Right hindlimb (tissue), 1 donor: ENCODE measurements around the gene SLC5A3.

ENCODE experiments used
- DNase-seq: peaks from one replicate; pipeline ENCODE4 v3.0.0-alpha.2; 2018

The SLC5A3 gene

DNA sequence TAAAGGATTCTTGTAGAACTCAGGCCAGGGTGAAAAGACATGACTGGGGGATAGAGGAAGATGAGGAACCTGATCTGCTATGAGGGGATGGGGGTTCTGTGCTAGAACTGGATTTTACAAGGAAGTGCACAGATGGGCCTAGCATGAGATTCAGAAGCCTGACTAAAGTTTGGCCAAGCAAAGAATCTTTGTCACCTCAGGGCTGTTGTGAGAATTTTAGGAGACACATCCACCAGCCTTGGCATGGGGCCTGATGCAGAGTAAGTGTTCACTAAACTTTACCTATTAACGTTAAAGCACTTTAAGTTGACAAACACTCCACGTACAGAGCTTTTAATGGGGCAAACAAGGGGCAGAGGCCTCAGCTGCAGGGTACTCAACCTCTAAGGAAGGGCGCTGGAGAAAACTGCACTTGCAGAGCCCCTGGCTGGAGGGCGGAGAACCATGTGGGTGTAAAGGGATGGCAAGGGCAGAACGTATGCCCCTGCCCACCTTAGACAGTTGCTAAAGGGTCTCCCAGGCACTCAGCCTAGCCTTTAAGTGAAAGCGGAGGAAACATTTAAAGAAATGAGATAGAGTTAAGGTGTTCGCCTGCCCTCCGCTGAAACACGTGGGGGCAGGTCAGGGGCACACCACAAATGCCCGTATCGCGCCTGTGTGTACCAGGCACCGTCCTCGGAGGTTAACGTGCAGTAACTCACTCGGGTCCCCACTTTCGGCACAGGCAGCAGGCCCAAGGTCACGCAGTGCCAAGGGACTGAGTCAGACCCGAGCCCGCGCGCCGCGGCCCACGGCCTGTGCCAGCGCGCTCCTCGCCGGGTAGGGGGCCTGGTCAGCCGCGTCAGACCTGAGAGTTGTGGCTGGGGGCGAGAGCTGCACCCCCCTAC is 990 bp upstream of the SLC5A3 start:
- no peak for DNase-seq

DNA sequence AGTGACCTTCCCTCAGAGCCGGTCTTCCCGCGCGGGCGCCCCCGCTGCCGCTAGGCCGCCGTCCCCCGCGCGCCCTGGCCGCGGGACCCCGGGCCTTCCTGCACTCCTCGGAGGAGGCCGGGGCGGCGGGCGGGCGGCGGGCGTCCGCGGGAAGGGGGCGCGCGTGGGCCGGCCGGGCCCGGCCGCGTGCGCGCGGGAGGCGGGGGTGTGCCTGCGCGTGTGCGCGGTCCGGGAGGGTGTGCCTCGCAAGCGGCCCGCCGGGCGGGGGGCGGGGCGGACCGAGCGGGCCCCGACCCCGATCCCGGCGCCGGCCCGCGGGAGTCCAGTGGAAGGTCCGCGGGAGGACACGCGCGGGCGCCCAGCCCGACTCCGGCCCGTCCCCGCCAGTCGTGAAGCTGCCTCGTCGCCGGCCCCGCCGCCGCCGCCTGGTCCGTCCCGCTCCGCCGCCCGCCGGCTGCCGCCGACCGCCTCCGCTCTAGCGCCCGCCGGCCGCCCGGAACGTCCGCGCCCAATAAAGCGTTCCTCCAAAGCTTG is 438 bp downstream of the SLC5A3 start:
- DNase-seq = no peak

DNA sequence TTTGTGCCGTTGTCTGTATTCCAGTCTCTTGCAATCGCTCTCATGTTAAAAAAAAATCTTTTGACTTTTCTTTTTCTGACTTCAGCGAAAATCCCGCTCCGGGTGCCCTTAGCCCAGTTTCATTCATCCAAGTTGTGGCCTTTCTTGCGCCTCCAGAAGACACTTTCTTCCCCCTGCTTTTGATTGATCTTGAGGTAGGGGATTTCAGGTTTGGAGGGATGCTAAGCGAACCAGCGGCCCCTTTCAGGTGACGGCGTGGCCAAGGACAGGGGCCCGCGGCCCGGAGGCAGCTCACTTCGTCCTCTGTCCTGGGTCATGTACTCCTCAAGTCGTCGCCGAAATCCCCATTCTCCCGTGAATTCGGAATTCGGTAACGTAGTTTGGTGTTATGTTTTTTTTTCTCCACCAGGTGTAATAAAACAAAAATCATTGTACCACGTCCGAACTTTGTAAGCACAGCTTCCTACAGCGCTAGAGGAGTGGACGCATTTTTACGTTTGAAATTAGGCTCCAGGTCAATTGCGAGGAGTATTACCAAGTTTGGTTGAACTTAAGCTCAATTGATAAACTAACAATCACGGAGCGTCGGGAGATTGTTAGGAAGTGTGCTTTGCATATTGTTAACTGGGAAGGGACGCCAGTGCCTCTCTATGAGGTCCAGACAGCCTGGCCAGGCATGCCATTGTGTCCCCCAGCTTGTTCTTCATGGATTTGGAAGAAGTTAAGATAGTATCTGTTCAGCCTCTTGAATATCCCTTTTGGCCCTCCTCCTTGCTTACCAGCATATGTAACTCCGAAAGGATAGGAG is 1.1 kb downstream of the SLC5A3 start:
- DNase-seq = no peak

DNA sequence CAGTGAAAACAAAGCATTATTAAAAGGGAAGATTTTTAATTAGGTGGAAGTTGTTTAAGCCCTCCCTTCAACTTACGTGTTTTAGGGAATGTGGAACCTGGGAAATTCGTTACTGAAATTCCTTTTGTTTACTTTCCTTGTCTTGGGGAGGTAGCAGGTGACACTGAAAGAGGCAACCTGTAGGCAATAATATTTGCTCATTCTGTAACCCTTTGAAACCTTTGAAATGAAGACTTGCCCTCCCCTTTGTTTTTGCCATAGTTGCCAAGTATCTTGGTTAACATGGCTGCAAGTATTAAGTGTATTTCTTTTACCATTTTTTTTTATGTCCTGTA is 1.7 kb downstream of the SLC5A3 start:
- no peak for DNase-seq

DNA sequence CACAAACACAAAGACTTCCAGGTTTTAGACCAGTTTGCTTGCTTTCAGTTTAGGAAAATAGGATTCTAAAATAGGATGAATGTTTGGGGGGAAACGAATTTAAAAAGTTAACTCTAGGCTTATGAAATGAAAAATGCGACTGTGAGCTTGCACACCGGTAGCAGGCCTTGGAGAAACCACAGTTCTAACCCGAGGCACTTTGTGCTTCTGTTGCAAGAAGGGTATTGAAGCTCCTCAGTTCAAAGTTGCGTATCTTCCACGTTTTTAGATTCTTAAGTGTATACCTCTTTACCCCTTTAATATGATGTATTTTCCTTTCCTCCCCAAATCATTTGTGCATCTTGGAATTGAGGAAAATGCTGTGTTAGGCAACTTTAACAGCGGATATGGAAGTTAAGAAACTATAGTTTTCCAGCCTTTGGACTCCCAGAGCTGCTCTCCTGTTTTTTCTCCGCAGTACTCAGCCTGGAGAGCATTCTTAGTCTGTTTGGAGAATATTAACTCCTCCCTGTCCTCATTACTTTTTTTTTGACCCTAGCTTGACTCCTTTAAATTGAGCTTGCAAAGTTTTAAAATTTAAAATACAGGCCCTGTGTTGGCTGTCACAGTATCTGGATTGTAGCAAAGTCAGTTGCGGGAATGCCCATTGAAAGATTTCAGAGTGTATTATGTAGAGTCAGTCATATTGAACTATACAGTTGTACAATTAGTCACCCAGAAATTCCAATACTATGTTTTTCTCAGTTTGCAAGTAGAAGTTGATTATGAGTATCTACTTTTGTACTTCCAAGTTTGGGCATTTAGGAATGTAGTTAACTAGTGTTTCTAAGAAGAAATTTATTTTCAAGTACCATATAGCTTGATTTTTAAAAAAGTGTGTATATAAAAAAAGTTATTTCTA is 2.6 kb downstream of the SLC5A3 start:
- no peak for DNase-seq

DNA sequence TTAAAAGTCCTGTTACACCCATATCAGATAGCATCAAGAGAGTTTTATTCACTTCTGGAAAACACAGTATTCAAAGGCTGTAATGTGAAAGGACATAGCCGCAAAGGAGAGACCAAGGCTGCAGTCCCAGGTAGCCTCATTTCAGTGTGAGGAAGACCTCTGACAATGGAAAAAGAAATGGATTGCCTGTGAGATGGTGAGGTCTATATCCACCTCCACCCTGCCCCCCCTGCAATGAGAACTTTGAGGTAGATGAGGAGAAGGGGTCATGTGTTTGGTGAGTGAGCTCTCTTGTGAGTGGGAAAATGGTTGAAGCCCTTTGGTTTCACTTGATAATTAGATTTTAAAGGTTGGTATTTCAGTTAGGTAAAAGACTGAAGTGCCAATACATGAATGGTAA is 3.5 kb downstream of the SLC5A3 start:
- no peak for DNase-seq

DNA sequence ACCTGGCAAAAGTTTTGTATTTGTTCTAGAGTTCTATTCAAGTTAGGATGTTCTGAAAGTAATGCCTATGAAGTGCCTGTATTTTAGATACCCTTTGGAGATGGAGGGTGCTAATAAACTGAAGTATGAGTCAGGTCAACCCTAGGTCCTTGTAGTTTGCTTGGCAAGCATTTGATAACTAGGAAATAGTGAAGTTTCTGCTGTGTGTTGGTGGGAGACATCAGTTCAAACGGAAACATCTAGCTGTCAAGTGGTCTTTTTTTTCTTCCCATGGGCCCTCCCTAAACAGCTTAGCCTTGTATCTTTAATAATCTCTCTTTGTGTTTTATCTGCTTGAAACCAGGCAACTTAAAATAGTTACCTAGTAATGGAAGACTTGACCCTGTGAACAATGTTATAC is 4.5 kb downstream of the SLC5A3 start:
- DNase-seq = no peak

DNA sequence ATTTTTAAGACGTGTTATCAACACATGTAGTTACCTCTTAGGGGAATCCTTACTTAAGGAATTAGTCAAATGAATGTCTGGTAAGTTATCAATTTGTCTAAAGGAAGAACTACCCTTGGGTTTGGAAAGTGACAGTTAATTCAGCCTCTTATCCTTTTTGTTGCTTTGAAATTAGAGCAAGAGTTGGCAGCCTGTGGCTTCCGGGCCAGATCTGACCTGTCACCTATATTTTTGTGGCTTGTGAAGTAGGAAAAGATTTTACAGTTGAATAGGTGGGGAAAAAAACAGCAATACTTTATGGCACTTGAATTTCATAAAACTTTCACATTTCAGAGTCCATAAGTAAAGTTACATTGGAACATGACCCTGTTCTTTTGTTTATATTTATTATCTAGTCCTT is 5.5 kb downstream of the SLC5A3 start:
- DNase-seq = no peak

DNA sequence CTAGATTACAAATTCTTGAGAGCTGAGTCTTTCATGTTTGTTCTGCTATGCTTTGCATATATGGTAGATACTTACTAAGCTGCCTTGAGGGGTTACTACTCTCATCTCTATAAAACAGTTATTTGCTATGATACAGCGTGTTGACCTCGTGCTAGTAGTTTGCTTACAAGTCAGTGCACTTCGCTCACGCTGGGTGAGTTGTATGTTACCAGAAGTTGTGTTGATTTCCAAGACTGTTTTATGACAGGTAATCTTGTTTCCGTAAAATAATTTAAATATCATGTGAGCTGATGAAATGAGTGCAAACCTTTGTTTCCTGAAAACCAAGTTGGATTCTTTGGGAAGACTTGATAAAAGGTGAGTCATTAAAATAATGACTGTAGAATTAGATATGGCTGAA is 7.3 kb downstream of the SLC5A3 start:
- DNase-seq = no peak

DNA sequence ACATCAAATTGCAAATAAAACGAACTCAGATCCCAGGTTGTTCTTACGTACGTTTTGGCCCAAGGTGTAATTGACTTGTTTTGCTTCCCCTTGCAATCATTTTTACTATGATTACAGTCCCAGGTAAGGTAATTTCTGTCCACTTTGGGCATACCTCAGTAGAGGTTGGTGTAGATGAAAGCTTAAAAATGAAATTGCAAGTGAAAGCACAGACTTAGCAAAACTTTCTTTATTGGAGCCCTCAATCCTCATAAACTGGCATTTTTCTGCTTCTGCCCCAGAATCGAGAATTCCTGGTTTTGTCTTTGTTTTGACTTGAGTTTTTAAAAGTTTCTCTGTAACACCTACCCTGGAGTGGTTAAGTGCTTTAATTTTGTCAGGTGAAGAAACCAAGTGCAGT is 9.4 kb downstream of the SLC5A3 start:
- no peak for DNase-seq

DNA sequence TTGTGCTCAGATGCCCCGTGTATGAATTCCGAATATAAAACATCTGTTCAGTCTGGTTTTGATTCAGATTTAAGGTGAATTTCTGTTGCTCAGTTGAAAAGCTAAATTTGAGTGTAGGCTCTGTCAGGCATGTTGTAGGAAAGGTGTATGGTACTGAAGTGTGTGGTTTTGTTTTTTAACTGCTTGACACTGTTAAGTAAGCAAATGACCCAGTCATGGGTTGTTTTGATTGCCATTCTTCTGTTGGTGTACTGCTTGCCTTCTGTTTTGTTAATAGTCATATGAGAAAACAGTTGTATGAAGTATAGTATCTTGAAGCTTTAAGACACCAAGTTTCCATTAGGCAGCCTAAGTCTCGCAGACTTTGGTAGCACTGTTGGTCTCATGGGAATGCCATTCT is 10.0 kb downstream of the SLC5A3 start:
- DNase-seq = no peak

DNA sequence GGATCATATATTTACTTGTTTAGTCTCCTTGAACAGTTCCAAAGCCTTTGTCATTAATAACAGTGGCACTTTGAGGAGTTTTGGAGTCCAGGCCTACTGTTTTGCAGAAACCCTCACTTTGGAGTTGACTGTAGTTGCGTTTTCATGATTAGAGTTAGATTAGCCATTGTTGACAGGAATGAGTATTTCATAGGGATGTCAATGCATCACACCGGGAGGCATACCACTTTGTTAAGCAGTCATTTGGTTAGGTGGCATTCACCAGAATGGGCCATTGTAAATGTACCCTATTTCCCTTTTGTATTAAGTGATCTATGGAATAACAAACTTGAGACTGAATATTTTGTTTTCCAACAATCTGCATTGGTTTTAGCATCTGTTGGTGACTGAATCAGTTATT is 11.8 kb downstream of the SLC5A3 start:
- no peak for DNase-seq

DNA sequence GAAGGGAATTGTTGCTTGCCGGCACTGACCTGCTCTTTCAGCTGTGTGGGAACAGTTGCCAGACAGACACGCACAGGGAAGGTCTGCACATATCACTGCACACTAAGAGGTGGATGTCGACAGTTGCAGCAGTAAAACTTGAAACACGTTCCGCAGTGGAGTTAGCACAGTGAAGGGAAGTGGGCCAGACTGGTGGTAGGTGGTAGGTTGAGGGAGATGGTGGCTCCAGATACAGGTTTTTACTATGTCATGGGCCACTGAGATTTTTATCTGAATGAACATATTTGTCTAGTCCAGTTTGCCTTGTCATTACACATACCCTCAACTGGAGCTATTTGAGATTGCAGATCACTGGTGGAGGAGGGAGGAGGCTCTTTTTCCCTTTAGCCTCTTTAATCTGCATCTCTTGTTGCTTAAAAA is 13.5 kb downstream of the SLC5A3 start:
- no peak for DNase-seq

DNA sequence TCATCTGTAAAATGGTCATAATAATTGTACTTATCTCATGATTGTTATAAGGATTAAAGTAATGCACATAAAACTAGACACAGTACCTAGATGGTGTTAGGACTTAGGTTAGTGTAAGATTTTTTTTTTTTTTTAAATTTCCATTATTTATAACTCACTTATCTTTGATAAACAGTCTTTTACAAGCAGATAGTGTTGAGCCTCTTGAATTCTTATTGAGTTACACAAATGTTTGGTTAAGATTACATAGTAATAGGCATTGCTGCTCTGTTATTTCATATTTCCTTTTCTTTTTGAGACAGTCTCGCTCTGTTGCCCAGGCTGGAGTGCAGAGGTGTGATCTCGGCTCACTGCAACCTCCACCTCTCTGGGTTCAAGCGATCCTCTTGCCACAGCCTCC is 15.4 kb downstream of the SLC5A3 start:
- DNase-seq = no peak

DNA sequence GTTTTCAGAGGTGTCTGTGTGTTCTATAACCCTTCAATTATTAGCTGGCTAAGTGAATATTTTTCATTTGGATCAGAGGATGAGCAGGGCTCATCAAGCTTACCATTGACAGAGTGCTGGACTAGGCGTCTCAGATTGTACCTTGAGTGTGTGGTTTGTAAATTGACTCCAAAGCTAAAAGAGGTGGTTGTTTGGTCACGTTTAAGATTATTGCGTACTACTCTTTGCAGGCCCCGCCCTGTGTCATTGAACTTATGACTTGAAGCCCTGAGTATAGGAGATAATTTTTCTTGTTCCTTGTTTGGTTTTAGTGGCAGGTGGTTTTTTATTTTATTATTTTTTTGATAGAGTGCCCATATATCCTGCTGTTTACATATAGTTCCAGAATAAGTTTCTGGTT is 17.7 kb downstream of the SLC5A3 start:
- no peak for DNase-seq

DNA sequence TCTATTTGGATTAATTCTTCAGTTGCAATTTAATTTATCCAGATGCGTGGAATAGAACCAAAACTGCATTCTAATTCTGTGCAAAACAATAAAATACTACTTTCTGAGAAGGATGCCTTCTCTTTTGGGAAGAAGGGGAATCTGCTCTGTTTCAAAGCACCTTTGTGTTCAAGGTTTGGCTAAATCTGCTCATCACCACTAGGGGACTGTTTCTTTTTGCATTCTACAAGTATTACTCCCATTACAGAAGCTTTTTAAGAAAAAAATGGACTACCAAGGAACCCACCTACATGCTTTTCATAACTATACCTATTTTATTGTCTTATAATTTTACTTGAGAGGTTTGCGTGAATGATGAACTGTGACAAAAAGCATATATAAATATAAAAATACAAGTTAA is 18.2 kb downstream of the SLC5A3 start:
- DNase-seq = no peak

DNA sequence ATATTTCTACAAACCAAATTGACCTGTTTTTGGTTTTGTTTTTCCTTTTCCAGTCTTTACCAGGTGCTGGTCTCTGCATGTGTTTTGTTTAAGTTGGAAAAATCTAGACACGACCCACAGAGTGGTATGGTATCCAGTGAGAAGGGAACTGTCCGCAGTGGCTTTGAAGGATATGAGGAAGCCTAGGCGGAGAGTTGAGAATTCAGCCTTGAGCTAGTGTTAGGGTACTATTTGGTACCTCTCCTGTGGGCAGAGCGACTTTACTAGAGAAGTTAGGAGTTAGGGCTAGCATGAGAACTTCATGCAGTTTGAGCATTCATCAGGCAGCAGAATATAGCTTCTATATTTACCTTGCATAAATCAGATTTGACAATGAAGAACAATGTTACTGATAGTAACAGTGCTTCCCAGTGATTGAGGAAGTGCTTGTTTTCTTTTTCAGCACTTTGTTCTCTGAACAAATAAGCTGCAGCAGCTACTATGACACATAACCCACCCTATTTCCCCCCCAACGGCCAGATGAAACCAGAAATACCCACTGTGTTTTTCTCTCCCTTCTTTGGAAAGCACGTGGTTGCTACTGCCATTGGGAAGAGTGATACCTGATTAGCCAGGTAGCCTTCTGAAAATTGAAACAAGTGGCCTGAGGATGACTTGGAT is 19.0 kb downstream of the SLC5A3 start:
- DNase-seq = no peak

DNA sequence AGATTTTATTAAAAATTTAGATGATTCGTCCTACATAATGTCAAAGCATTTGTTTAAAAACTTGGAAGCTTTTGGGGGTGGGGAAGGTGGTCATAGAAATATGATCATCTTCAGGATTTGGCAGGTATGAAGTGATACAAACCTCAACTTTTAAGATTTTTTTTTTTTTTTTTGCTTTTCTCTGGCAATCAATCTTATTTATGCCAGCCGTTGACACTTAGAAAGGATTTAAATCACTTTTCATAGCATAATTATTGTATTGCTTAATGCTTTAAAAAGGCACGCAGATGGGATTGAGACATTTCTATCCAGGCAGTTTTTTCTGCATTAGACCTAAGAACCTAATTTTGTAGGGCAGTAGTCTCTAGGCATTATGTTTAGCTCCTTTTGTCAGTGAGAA is 19.7 kb downstream of the SLC5A3 start:
- DNase-seq = no peak

DNA sequence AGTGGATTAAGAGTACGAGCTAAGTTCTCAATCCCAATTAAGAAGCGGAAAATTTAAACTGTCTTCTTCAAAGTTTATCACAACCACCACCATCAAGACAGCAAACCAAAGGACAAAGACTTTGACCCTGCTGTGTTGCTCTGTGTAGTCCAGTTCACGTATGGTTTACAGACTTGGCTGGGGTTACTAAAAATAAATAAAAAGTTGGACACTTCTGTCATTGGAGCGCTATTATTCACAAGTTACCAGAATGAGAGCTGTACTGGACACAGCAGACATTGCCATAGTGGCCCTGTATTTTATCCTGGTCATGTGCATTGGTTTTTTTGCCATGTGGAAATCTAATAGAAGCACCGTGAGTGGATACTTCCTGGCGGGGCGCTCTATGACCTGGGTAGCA is 21.6 kb downstream of the SLC5A3 start:
- no peak for DNase-seq

DNA sequence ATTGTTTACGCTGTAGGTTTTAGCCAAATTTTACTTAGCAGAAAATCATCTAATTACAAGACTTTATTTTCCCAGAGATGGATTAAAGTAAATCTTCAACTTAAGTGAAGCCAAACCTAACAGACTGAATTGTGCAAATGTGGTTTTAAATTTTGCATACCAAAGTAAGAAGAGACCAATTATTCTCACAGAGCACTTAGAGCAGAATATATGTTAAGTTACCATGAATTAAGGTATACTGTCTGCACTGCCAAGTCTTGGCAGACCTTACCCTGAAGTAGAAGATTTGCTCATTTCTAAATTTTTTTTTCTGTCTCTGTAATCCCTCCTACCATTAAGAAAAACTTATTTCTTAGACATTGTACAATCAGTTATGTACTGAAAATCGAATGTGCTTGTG is 24.1 kb downstream of the SLC5A3 start:
- no peak for DNase-seq

DNA sequence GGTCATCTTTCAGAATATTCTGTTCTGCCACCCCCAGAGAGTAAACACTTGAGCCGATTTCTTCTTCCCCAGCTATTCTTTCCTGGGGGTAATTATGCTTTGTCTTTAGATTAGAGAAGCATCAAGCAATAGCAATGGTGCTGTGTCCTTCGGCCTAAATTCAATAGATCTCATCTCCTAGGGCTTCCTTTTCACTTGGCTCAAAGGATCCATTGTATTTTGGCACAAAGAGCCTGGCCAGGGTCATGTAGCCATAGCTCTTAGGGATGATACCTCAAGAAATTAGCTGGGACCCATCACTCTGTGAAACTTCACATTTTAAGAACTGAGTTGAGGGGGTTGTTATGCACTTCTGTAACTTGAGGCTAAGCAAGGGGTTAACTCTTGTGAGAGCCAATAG is 27.0 kb downstream of the SLC5A3 start:
- DNase-seq = no peak

DNA sequence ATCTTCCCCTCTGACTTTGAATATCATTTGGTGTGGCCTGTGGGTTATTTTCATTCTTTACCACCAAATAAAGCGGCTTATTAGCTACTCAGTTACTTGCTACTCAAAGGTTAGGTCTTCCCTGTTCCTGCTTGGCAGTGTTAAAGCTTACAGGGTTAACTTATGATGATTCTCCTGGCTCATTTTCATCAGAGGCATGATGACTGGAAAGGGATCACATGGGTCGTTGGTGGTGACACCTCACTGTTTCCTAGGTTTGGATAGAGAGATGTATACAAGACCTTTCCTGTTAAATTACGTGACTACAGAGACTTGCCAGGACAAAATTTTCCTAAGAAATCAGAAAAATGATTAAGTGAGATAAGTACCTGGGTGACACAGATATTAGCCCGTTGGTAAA is 27.4 kb downstream of the SLC5A3 start:
- DNase-seq = no peak
